Measurements from ENCODE around the gene ROR1.

ROR1 gene

GRCh38 chr1:64121766-64122385 lies 348.1 kb downstream of the ROR1 start:
- POLR2A ChIA-PET: no interaction called here
- no peak overlapping the region for H3K4me3 ChIP-seq (ENCODE audit: low read depth, low read length)
- H3K4me1 ChIP-seq (ENCODE audit: control insufficient read depth, insufficient read depth, low read length): peaks cover 10% of the 10 kb centered on the region
- no peaks in the 10 kb centered on the region for H3K9me3 ChIP-seq (ENCODE audit: control insufficient read depth, insufficient read depth, low read depth, low read length)
- H3K36me3 ChIP-seq (ENCODE audit: control insufficient read depth in 2 of 2, insufficient read depth in 1 of 2, low read length in 2 of 2): no peaks in the 10 kb centered on the region
- H3K27ac ChIP-seq (ENCODE audit: extremely low read depth, low read depth, low read length): no peak overlapping the region
- CTCF ChIA-PET: no interaction called here
- TF ChIP-seq ZNF776 (tag by site-specific recombination; IDR thresholded peaks at IDR 0.05; ENCODE audit: borderline replicate concordance) (no peak), ZNF785 (tag by site-specific recombination; IDR thresholded peaks at IDR 0.05) (no peak), ZNF416 (tag by site-specific recombination; IDR thresholded peaks at IDR 0.05) (no peak), ZNF629 (tag by site-specific recombination; IDR thresholded peaks at IDR 0.05) (no peak), BCL11B (tag by site-specific recombination; IDR thresholded peaks at IDR 0.05; ENCODE audit: low read depth) (no peak), ZNF112 (tag by site-specific recombination; IDR thresholded peaks at IDR 0.05) (no peak), ZNF654 (tag by site-specific recombination; IDR thresholded peaks at IDR 0.05; ENCODE audit: low read depth) (no peak), ZNF791 (tag by site-specific recombination; IDR thresholded peaks at IDR 0.05) (no peak), SP3 (tag by site-specific recombination; IDR thresholded peaks at IDR 0.05) (no peak), ZNF184 (tag by site-specific recombination; IDR thresholded peaks at IDR 0.05) (no peak), ZNF335 (tag by site-specific recombination; conservative IDR thresholded peaks at IDR 0.05) (no peak), ZNF140 (tag by site-specific recombination; IDR thresholded peaks at IDR 0.05) (no peak), ZNF354C (tag by site-specific recombination; IDR thresholded peaks at IDR 0.05; ENCODE audit: borderline replicate concordance, low read depth) (no peak), ZNF221 (tag by site-specific recombination; IDR thresholded peaks at IDR 0.05; ENCODE audit: borderline replicate concordance) (no peak), ZNF266 (tag by site-specific recombination; IDR thresholded peaks at IDR 0.05; ENCODE audit: low read depth) (no peak), ZNF404 (tag by site-specific recombination; IDR thresholded peaks at IDR 0.05) (no peak), ZNF529 (tag by site-specific recombination; IDR thresholded peaks at IDR 0.05; ENCODE audit: insufficient replicate concordance) (no peak), HOXD13 (CRISPR knock-in tag; IDR thresholded peaks at IDR 0.05; ENCODE audit: borderline replicate concordance) (no peak)
- TF ChIP-seq, protein P1, sequence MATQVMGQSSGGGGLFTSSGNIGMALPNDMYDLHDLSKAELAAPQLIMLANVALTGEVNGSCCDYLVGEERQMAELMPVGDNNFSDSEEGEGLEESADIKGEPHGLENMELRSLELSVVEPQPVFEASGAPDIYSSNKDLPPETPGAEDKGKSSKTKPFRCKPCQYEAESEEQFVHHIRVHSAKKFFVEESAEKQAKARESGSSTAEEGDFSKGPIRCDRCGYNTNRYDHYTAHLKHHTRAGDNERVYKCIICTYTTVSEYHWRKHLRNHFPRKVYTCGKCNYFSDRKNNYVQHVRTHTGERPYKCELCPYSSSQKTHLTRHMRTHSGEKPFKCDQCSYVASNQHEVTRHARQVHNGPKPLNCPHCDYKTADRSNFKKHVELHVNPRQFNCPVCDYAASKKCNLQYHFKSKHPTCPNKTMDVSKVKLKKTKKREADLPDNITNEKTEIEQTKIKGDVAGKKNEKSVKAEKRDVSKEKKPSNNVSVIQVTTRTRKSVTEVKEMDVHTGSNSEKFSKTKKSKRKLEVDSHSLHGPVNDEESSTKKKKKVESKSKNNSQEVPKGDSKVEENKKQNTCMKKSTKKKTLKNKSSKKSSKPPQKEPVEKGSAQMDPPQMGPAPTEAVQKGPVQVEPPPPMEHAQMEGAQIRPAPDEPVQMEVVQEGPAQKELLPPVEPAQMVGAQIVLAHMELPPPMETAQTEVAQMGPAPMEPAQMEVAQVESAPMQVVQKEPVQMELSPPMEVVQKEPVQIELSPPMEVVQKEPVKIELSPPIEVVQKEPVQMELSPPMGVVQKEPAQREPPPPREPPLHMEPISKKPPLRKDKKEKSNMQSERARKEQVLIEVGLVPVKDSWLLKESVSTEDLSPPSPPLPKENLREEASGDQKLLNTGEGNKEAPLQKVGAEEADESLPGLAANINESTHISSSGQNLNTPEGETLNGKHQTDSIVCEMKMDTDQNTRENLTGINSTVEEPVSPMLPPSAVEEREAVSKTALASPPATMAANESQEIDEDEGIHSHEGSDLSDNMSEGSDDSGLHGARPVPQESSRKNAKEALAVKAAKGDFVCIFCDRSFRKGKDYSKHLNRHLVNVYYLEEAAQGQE (tag by site-specific recombination; IDR thresholded peaks at IDR 0.05): no peak

DNA sequence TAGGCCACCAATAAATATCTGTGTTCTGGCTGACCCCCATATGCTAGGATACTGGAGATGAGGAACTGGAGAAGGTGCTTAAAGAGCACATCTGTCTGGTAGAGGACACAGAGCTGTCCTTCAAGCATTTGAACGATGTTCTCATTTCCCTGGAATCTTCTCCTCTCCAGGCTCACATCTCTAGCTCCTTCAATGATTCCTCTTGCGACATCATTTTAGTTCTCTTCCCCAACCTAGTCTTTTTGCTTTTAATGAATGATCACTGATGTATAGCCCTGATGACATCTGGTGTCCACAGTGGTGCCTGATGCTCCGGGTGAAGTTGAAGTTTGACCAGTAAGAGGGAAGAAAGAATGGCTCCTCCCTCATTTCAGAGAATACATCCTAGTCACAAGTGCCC lies 348.8 kb downstream of the ROR1 start:
- Histone ChIP-seq H3K27ac (ENCODE audit: extremely low read depth, low read depth, low read length) (no peak overlapping the region), H3K9me3 (ENCODE audit: control insufficient read depth, insufficient read depth, low read depth, low read length) (no peaks in the 10 kb centered on the region), H3K36me3 (ENCODE audit: control insufficient read depth in 2 of 2, insufficient read depth in 1 of 2, low read length in 2 of 2) (no peaks in the 10 kb centered on the region), H3K4me1 (ENCODE audit: control insufficient read depth, insufficient read depth, low read length) (peaks cover 10% of the 10 kb centered on the region), H3K4me3 (ENCODE audit: low read depth, low read length) (no peak overlapping the region)
- ChIA-PET POLR2A (no interaction called here), CTCF (no interaction called here)
- TF ChIP-seq ZNF140 (tag by site-specific recombination; IDR thresholded peaks at IDR 0.05) (no peak), ZNF791 (tag by site-specific recombination; IDR thresholded peaks at IDR 0.05) (no peak), ZNF155 (tag by site-specific recombination; IDR thresholded peaks at IDR 0.05) (no peak), ZBTB7A (tag by site-specific recombination; IDR thresholded peaks at IDR 0.05; ENCODE audit: low read depth) (no peak), ZBTB1 (tag by site-specific recombination; IDR thresholded peaks at IDR 0.05) (no peak), ZNF335 (tag by site-specific recombination; conservative IDR thresholded peaks at IDR 0.05) (no peak), PRDM10 (tag by site-specific recombination; IDR thresholded peaks at IDR 0.05) (no peak)
- TF ChIP-seq, protein P1 (tag by site-specific recombination; IDR thresholded peaks at IDR 0.05): no peak

Measured in HEK293 (cell line).